Choroid plexus epithelial cell (primary cell): ENCODE results near the gene OR4D10.

Source experiments
- DNase-seq: peaks from one replicate; pipeline ENCODE4 v3.0.0-alpha.2; 2010; ENCODE audit warnings: low read depth
- H3K4me3 ChIP-seq: 2 replicates; pipeline ENCODE4 v1.5.1; 2011; ENCODE audit warnings: low read depth, mild to moderate bottlenecking, control low read depth, low read length, moderate library complexity
- TF ChIP-seq, protein P1 (sequence below): conservative IDR thresholded peaks from 2 replicates; pipeline ENCODE4 v1.5.1; 2011; ENCODE audit warnings: low read depth, mild to moderate bottlenecking, control low read depth, inconsistent platforms, low read length, moderate library complexity

Gene OR4D10

GRCh38 chr11:59520741-59521140 lies 47.6 kb downstream of the OR4D10 start:
- DNase-seq = no peak
- H3K4me3 ChIP-seq = no peak overlapping the region
- TF ChIP-seq, protein P1, sequence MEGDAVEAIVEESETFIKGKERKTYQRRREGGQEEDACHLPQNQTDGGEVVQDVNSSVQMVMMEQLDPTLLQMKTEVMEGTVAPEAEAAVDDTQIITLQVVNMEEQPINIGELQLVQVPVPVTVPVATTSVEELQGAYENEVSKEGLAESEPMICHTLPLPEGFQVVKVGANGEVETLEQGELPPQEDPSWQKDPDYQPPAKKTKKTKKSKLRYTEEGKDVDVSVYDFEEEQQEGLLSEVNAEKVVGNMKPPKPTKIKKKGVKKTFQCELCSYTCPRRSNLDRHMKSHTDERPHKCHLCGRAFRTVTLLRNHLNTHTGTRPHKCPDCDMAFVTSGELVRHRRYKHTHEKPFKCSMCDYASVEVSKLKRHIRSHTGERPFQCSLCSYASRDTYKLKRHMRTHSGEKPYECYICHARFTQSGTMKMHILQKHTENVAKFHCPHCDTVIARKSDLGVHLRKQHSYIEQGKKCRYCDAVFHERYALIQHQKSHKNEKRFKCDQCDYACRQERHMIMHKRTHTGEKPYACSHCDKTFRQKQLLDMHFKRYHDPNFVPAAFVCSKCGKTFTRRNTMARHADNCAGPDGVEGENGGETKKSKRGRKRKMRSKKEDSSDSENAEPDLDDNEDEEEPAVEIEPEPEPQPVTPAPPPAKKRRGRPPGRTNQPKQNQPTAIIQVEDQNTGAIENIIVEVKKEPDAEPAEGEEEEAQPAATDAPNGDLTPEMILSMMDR = no peak

GRCh38 chr11:59523541-59523940 lies 50.4 kb downstream of the OR4D10 start:
- no peak overlapping the region for H3K4me3 ChIP-seq
- no peak for DNase-seq
- TF ChIP-seq, protein P1 = peak; percentile 10

- TF ChIP-seq, protein P1 = no peak
- DNase-seq = no peak
- H3K4me3 ChIP-seq = no peak overlapping the region
Observed at GRCh38 chr11:59528711-59529110, 55.6 kb downstream of the OR4D10 start.
